Measurements from ENCODE around the gene COX5A. TPM values are rescaled to one million over a fixed set of nuclear protein-coding genes. Genes with fewer than 3 reads are reported as not detected.

COX5A gene
- total and polyA plus RNA-seq, 3 donors from 2014 or later: 77.4 to 426 (median 107) TPM

GRCh38 chr15:74893627-74894026 is 44.2 kb downstream of the COX5A start:
- H3K27ac ChIP-seq: no peak overlapping the region
- no peak for DNase-seq
- no peaks in the 10 kb centered on the region for H3K36me3 ChIP-seq (ENCODE audit: low read depth, missing control alignments)
- no peaks in the 10 kb centered on the region for H3K9me3 ChIP-seq
- TF ChIP-seq CTCF (IDR thresholded peaks at IDR 0.05) (no peak), POLR2A (IDR thresholded peaks at IDR 0.05) (no peak)
- H3K4me3 ChIP-seq: no peak overlapping the region
- H3K27me3 ChIP-seq: no peaks in the 10 kb centered on the region
- H3K4me1 ChIP-seq: peaks cover 10% of the 10 kb centered on the region
- intact Hi-C loops (cut with DNase I; ENCODE audit: low total_unique reads): no loop called here
- 87 to 94% methylated on average over 3 of the region's 3 CpGs for WGBS, 2 donors

- no peak for TF ChIP-seq CTCF (IDR thresholded peaks at IDR 0.05)
- TF ChIP-seq POLR2A (IDR thresholded peaks at IDR 0.05): no peak
- no peaks in the 10 kb centered on the region for H3K27me3 ChIP-seq
- H3K4me3 ChIP-seq: no peak overlapping the region
- no peak overlapping the region for H3K27ac ChIP-seq
- no peak for DNase-seq
- WGBS, 2 donors: 94 to 96% methylated on average over 2 of the region's 2 CpGs
- intact Hi-C loops (cut with DNase I; ENCODE audit: low total_unique reads): no loop called here
- no peaks in the 10 kb centered on the region for H3K36me3 ChIP-seq (ENCODE audit: low read depth, missing control alignments)
- no peaks in the 10 kb centered on the region for H3K9me3 ChIP-seq
- peaks cover 10% of the 10 kb centered on the region for H3K4me1 ChIP-seq
Measured at GRCh38 chr15:74892931-74893330, 44.9 kb downstream of the COX5A start.

- no peak overlapping the region for H3K27ac ChIP-seq
- intact Hi-C loops (cut with DNase I; ENCODE audit: low total_unique reads): no loop called here
- H3K9me3 ChIP-seq: no peaks in the 10 kb centered on the region
- no peak for DNase-seq
- H3K4me1 ChIP-seq: peaks cover 10% of the 10 kb centered on the region
- no peaks in the 10 kb centered on the region for H3K27me3 ChIP-seq
- TF ChIP-seq CTCF (IDR thresholded peaks at IDR 0.05): no peak
- TF ChIP-seq POLR2A (IDR thresholded peaks at IDR 0.05): no peak
- H3K36me3 ChIP-seq (ENCODE audit: low read depth, missing control alignments): no peaks in the 10 kb centered on the region
- no peak overlapping the region for H3K4me3 ChIP-seq
- 93 to 96% methylated on average over 3 of the region's 3 CpGs for WGBS, 2 donors
Measured at GRCh38 chr15:74892313-74892712, 45.6 kb downstream of the COX5A start.

GRCh38 chr15:74891469-74891868 is 46.4 kb downstream of the COX5A start:
- no peaks in the 10 kb centered on the region for H3K27me3 ChIP-seq
- intact Hi-C loops (cut with DNase I; ENCODE audit: low total_unique reads): no loop called here
- H3K9me3 ChIP-seq: no peaks in the 10 kb centered on the region
- no peak for DNase-seq
- H3K36me3 ChIP-seq (ENCODE audit: low read depth, missing control alignments): no peaks in the 10 kb centered on the region
- H3K27ac ChIP-seq: no peak overlapping the region
- no peak overlapping the region for H3K4me3 ChIP-seq
- TF ChIP-seq CTCF (IDR thresholded peaks at IDR 0.05) (no peak), POLR2A (IDR thresholded peaks at IDR 0.05) (no peak)
- 87 to 88% methylated on average over 3 of the region's 3 CpGs for WGBS, 2 donors
- H3K4me1 ChIP-seq: peaks cover 10% of the 10 kb centered on the region

GRCh38 chr15:74890665-74890960 is 47.3 kb downstream of the COX5A start:
- 0 to 6% methylated on average over 1 of the region's 1 CpG for WGBS, 2 donors
- Histone ChIP-seq H3K9me3 (no peaks in the 10 kb centered on the region), H3K4me3 (peak overlapping the region in 1 of 2 donors; percentile 82), H3K27me3 (no peaks in the 10 kb centered on the region), H3K27ac (peak overlapping the region in 1 of 2 donors; percentile 78), H3K36me3 (ENCODE audit: low read depth, missing control alignments) (no peaks in the 10 kb centered on the region), H3K4me1 (peaks cover 10% of the 10 kb centered on the region)
- no peak for DNase-seq
- intact Hi-C loops (cut with DNase I; ENCODE audit: low total_unique reads): no loop called here
- TF ChIP-seq CTCF (IDR thresholded peaks at IDR 0.05) (no peak), POLR2A (IDR thresholded peaks at IDR 0.05) (no peak)

Data from testis (tissue), 3 donors.